NB4 (cell line): ENCODE results near the gene ANKRD66.

Experiments
- DNase-seq: peaks from one replicate; pipeline ENCODE4 v3.0.0; 2010; ENCODE audit warnings: low read depth
- H3K4me3 ChIP-seq: one replicate; pipeline ENCODE4 v1.5.1; 2011; ENCODE audit warnings: mild to moderate bottlenecking, low read depth, low read length, moderate library complexity
- MYC ChIP-seq: IDR thresholded peaks from 2 replicates; pipeline ENCODE4 v1.6.1; 2011; ENCODE audit warnings: low read depth, low read length
- POLR2A ChIP-seq: IDR thresholded peaks from 2 replicates; pipeline ENCODE4 v1.6.1; 2011; ENCODE audit warnings: mild to moderate bottlenecking; ENCODE audit not compliant: insufficient read length; ENCODE audit errors: extremely low read depth
- TF ChIP-seq, protein P1 (sequence below): IDR thresholded peaks from one replicate; pipeline ENCODE4 v1.5.1; 2012; ENCODE audit warnings: low read depth, low read length
- TF ChIP-seq, protein P2 (sequence below): IDR thresholded peaks from 2 replicates; pipeline ENCODE4 v1.6.1; 2011; ENCODE audit warnings: low read depth, low read length

Gene ANKRD66

DNA sequence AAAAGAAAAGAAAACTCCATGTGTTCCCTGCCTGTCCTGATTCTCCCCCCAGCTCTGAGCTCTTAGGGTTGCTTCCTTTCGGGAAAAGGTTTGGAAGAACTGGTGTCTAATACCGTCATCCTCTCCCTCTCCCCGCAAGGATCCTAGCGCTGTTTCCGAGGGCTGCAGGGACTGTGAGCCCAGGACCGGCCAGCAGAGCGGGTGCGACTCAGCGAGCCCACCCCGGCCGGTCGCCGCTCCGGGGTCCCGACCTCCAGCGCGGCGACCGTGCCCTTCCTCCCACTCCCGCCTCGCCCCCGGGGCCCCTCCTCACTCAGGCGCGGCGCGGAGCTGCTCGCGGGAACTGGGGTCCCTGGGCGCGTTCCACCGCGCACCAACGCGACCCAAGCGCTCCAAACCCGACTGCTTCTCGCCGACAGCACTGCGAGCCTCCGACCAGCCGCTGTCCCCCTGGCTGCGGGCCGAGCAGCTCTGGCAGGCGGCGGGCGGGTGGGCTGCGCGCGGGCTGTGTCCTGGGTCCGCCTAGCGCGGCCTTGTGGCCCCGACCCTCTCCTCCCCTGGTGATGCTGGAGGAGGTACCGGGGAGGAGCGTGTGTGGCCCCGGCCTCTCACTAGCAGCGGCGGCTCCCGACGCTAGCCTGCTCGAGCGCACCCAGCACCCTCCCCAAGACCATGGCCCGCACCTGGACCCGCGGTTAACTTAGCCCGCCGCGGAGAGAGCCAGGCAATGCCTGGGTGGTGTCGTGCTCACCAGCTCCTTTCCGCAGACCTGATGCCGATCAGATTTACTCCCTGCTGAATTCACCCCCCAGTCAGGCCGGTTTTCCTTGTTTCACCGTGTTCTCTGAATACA lies 11.6 kb upstream of the ANKRD66 start, which contains the start of gene PLA2G7:
PLA2G7 (minus strand) TSS at position 509 of the 853 bp plus-strand sequence. CDS start 12,484 bp downstream, outside the sequence.
- H3K4me3 ChIP-seq: no peak within 1 kb of the TSS
- DNase-seq: no peak
- TF ChIP-seq POLR2A (no peak), MYC (no peak)
- TF ChIP-seq, protein P1, sequence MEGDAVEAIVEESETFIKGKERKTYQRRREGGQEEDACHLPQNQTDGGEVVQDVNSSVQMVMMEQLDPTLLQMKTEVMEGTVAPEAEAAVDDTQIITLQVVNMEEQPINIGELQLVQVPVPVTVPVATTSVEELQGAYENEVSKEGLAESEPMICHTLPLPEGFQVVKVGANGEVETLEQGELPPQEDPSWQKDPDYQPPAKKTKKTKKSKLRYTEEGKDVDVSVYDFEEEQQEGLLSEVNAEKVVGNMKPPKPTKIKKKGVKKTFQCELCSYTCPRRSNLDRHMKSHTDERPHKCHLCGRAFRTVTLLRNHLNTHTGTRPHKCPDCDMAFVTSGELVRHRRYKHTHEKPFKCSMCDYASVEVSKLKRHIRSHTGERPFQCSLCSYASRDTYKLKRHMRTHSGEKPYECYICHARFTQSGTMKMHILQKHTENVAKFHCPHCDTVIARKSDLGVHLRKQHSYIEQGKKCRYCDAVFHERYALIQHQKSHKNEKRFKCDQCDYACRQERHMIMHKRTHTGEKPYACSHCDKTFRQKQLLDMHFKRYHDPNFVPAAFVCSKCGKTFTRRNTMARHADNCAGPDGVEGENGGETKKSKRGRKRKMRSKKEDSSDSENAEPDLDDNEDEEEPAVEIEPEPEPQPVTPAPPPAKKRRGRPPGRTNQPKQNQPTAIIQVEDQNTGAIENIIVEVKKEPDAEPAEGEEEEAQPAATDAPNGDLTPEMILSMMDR: no peak
- TF ChIP-seq, protein P2, sequence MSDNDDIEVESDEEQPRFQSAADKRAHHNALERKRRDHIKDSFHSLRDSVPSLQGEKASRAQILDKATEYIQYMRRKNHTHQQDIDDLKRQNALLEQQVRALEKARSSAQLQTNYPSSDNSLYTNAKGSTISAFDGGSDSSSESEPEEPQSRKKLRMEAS: no peak

DNA sequence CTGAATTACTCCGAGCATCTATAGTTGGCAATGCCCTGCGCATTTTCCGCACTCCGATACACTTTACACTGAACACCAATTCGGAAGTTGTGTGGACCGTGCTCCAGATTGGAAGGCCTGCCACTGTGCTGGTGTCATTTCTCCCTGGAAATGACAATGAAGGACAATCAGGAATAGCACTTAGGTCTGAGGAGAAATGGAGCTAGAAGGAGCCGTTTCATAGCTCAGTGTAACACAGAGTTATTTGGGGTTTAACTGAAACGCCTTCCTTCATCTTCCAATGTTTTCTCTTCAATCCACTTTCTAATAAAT lies 11.1 kb upstream of the ANKRD66 start:
- H3K4me3 ChIP-seq: no peak overlapping the region
- TF ChIP-seq, protein P1: no peak
- TF ChIP-seq, protein P2: no peak
- TF ChIP-seq POLR2A: no peak
- no peak for TF ChIP-seq MYC
- no peak for DNase-seq

DNA sequence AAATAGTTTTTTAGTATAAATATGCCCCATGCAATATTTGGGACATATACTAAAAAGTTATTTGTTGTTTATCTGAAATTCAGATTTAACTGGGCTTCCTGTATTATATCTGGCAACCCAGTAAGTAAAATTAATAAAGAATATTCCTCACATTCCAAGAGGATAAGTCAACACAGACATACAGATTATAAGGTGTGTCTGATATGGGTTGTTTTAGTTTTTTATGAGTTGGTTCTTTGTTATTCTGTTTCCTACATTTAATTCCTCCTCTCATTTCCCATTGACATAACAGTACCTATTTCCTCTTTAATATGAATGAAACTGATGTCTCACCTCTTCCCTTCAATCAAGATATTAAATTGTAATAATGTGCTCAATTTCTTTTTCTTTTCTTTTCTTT lies 9.8 kb upstream of the ANKRD66 start:
- no peak for DNase-seq
- TF ChIP-seq MYC: no peak
- TF ChIP-seq, protein P2: no peak
- TF ChIP-seq, protein P1: no peak
- TF ChIP-seq POLR2A: no peak
- no peak overlapping the region for H3K4me3 ChIP-seq

DNA sequence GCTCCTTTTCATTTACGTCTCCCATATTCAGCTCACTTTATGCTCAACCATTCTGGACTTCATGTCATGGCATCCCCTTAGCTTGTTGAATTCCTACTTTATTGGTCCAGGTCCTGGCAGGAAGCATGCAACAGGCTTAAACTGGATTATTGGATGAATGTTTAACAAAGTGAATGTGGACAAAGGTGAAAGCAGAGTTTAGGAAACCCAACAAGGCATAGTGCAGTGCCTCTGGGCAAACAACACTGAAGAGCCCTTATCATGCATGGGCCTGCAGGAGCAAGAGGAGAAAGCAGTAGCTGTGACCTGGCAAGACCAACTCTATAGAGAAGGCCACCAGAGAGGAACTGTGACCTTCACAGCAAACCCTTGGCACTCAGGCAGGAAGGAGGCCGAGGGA lies 5.3 kb upstream of the ANKRD66 start:
- TF ChIP-seq, protein P2: no peak
- TF ChIP-seq, protein P1: no peak
- TF ChIP-seq MYC (no peak), POLR2A (no peak)
- no peak overlapping the region for H3K4me3 ChIP-seq
- no peak for DNase-seq

DNA sequence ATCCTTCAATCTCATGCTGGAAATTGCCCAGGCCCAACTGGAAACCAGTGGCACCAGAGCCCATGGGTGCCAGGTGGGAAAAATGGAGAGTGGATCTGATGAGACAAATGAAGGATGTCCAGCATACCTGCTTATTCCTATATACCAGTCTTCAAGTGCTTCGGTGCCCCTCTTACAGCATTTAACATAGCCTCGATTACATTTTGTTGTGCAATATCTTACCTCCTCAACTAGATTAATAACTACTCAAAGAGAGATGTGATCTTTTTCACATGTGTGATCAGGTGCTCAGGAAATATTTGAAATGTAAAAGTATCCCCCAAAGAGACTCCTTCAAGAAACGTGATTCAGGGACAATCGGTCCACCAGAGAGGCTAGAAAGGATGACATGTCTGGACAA lies 4.8 kb upstream of the ANKRD66 start:
- no peak for DNase-seq
- TF ChIP-seq, protein P2: no peak
- no peak for TF ChIP-seq MYC
- TF ChIP-seq POLR2A: no peak
- TF ChIP-seq, protein P1: no peak
- H3K4me3 ChIP-seq: no peak overlapping the region
